GM21515 (cell line): ENCODE data around the gene STAP1.
"Not testable (repeated sequence)": the region's sequence is repeated elsewhere in the genome, so short reads cannot be mapped to it uniquely, and the experiment has no call there.

ENCODE experiments used
- ATAC-seq: cut with Tn5 transposase; IDR thresholded peaks from one replicate; pipeline ENCODE4 v1.9.1; 2021; ENCODE audit not compliant: unreplicated experiment

Gene STAP1, protein sequence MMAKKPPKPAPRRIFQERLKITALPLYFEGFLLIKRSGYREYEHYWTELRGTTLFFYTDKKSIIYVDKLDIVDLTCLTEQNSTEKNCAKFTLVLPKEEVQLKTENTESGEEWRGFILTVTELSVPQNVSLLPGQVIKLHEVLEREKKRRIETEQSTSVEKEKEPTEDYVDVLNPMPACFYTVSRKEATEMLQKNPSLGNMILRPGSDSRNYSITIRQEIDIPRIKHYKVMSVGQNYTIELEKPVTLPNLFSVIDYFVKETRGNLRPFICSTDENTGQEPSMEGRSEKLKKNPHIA

GRCh38 chr4:67558493-67558892 is at the start of gene STAP1:
Gene STAP1 (plus strand): TSS chr4:67558727. CDS start chr4:67558810, 83 bp downstream.
- ATAC-seq: peak; percentile 63

GRCh38 chr4:67512501-67512900 is 46.0 kb upstream of the STAP1 start:
- ATAC-seq: no peak

DNA sequence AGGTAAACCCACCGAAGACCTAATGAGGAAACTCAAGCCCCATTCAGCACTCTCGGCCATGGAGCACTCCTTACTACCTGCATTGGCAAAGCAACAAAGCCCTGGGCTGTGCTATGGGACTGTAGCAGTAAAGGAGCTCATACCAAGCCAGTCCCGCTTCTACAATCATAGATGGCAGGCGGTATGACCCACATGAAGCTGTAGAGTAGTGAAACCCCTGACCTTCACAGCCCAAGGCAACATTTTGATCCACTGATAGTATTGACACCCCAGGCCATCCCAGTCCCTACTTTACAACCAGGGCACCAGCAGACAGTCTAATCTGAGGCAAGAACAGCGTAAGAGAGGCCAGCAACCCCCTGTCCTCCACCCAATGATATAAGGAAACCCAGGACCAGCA is 38.4 kb upstream of the STAP1 start:
- no peak for ATAC-seq

- ATAC-seq: peak; percentile 85
Observed at GRCh38 chr4:67521506-67521905, 37.0 kb upstream of the STAP1 start.

- no peak for ATAC-seq
Observed at GRCh38 chr4:67522230-67522629, 36.3 kb upstream of the STAP1 start.

- ATAC-seq: no peak
Observed at GRCh38 chr4:67522851-67523671, 35.5 kb upstream of the STAP1 start.

GRCh38 chr4:67524140-67524539 is 34.4 kb upstream of the STAP1 start:
- ATAC-seq: not testable (repeated sequence)

DNA sequence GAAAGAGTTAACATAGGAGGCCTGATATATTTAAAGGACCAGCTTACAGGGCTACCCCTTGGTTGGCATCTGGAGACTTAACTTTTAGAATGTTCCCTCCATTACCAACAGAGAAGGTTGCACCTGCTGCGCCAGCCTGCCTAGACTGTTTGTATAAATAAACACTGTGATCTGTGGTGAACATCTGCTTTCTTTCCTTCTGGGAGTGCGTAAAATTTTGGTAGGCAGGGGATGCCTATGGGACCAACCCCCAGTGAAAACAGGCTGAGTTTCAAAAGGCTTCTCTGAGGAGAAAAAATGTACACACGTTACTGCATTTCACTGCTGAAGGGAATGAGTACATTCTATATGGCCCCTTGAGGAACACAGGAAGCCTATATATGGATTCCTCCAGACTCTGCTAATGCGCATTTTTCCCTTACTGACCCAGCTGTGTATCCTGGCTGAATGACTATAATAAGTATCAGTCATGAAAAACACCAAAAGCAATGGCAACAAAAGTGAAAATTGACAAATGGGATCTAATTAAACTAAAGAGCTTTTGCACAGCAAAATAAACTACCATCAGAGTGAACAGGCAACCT is 27.1 kb upstream of the STAP1 start:
- ATAC-seq: no peak

GRCh38 chr4:67532397-67532796 is 26.1 kb upstream of the STAP1 start:
- ATAC-seq: not testable (repeated sequence)

- no peak for ATAC-seq
Observed at GRCh38 chr4:67533112-67533511, 25.4 kb upstream of the STAP1 start.

GRCh38 chr4:67535280-67535840 is 23.2 kb upstream of the STAP1 start:
- no peak for ATAC-seq

GRCh38 chr4:67539830-67540229 is 18.7 kb upstream of the STAP1 start:
- no peak for ATAC-seq

GRCh38 chr4:67542076-67542475 is 16.5 kb upstream of the STAP1 start:
- ATAC-seq: no peak

- peak; percentile 97 for ATAC-seq
Observed at GRCh38 chr4:67545199-67546003, 13.1 kb upstream of the STAP1 start, which contains the start of gene CENPC. Gene CENPC (minus strand): TSS chr4:67545503. CDS start chr4:67545355, 148 bp downstream.

DNA sequence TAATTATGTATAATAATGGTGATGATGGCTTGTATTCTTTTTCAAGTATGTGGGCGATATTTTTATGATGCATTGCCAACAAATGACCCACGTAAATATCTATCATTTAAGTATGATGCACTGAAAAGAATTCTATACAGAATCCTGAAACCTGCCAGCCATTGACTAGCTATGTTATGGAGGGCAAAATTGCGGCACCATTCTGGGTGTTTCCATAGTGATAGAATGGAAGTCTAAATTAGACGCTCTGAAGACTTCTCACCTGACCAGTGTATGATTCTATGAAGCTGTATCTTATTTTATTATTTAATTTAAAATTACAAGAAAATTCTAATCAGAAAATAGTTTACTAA is 12.5 kb upstream of the STAP1 start:
- ATAC-seq: no peak

- no peak for ATAC-seq
Observed at GRCh38 chr4:67546971-67547370, 11.6 kb upstream of the STAP1 start.

DNA sequence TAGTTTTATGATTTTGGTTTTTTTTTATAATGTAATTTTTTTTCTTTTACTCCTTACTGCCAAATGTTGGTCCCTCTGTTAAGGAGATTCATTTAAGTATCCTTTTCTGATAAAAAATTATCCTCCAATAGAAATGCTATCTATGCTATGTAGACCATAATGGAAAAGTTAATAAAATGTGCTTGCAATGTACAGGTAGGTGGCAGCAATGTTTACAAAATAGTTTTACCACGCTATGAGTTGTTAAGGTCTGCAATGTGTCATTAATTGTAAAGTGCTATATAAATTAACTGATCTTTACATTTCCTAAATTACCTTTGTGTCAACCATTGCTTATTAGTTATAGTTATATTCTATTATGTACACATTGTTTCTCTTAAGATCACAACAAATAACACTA is 9.4 kb upstream of the STAP1 start:
- peak; percentile 30 for ATAC-seq

GRCh38 chr4:67550451-67550850 is 8.1 kb upstream of the STAP1 start:
- ATAC-seq: peak; percentile 34

DNA sequence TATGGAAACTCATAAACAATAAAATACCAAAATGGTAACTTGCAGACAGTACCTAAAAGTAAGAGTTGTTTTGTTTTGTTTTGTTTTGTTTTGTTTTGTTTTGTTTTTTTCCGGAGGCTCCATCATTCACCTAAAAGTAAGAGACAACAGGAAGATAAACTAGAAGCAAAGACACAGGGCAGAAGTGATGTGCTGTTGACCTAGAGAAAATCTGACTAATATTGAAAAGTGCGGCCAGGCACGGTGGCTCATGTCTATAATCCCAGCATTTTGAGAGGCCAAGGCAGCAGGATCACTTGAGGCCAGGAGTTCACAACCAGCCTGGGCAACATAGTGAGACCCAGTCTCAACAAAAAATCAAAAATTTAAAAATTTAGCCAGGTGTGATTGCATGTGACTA is 7.7 kb upstream of the STAP1 start:
- ATAC-seq: peak; percentile 33

DNA sequence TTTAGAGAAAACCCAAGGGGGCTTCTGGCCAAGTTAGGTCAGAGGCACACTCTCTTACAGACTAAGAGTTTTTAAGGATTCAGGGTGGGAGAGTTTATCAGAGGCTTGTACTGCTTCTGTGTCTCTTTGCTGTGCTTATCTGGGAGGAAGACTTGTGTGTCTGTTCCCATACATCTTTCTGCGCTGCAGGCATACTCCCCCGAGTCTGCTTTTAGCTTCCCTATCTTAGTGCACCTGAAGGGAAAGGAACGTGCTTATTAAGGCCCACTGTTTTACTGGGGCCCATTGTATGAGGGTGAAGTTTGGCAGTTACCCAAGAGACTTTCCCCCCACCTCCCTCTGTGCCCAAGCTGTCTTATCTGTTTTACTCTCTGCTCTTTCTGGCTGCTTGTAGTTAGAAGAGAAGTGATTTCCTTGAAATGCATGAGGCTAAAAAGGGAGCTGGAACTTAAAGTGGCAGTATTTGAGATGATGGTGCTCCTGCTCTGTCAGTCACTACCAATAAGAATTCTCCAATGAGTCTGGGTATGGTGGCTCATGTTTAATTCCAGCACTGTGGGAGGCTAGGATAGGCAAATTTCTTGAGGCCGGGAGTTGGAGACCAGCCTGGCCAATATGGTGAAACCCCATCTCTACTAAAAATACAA is 6.3 kb upstream of the STAP1 start:
- not testable (repeated sequence) for ATAC-seq
